Urothelium cell line (cell line): ENCODE measurements around the gene ATP6V1B1.

Source experiments
- DNase-seq: peaks from one replicate; pipeline ENCODE4 v3.0.0; 2011; ENCODE audit warnings: low spot score, mixed read lengths
- FAIRE-seq: peaks from 2 replicates; lab custom pipeline; 2011; peaks lifted over from hg19 to GRCh38; lab: Jason Lieb, UNC

The ATP6V1B1 gene

GRCh38 chr2:70901227-70902066, 34.3 kb upstream of the ATP6V1B1 start:
- no peak for DNase-seq
- no peak for FAIRE-seq

GRCh38 chr2:70902067-70902442, 33.6 kb upstream of the ATP6V1B1 start:
- FAIRE-seq (peak; percentile 35), DNase-seq (no peak)

- FAIRE-seq, result no peak
- no peak for DNase-seq
These were observed 33.1 kb upstream of the ATP6V1B1 start for GRCh38 chr2:70902579-70902978.

- no peak for FAIRE-seq
- no peak for DNase-seq
These were observed 32.5 kb upstream of the ATP6V1B1 start for GRCh38 chr2:70903171-70903570.

- DNase-seq, result no peak
- FAIRE-seq, result no peak
These were observed 31.9 kb upstream of the ATP6V1B1 start for GRCh38 chr2:70903641-70904340.

GRCh38 chr2:70904371-70905216, 31.1 kb upstream of the ATP6V1B1 start:
- DNase-seq (no peak), FAIRE-seq (no peak)

- DNase-seq, result no peak
- FAIRE-seq, result peak; percentile 5
These were observed 30.0 kb upstream of the ATP6V1B1 start for GRCh38 chr2:70905443-70906421.

GRCh38 chr2:70906439-70907005, 29.2 kb upstream of the ATP6V1B1 start:
- FAIRE-seq (no peak), DNase-seq (no peak)

GRCh38 chr2:70907130-70908057, 28.3 kb upstream of the ATP6V1B1 start:
- FAIRE-seq (no peak), DNase-seq (no peak)

GRCh38 chr2:70916291-70916690, 19.4 kb upstream of the ATP6V1B1 start:
- DNase-seq, result no peak
- no peak for FAIRE-seq

GRCh38 chr2:70918016-70918415, 17.7 kb upstream of the ATP6V1B1 start:
- FAIRE-seq, result no peak
- no peak for DNase-seq

- FAIRE-seq, result no peak
- DNase-seq, result peak; percentile 86
These were observed 15.9 kb upstream of the ATP6V1B1 start for GRCh38 chr2:70919672-70920366.

GRCh38 chr2:70920367-70920715, 15.4 kb upstream of the ATP6V1B1 start:
- FAIRE-seq (no peak), DNase-seq (no peak)

- FAIRE-seq, result peak; percentile 20
These were observed 14.7 kb upstream of the ATP6V1B1 start for GRCh38 chr2:70921031-70921430.

GRCh38 chr2:70921839-70922234, 13.9 kb upstream of the ATP6V1B1 start:
- DNase-seq, result no peak
- FAIRE-seq, result no peak

More at GRCh38 chr2:70921031-70921430, 14.7 kb upstream of the ATP6V1B1 start:
- DNase-seq, result no peak

GRCh38 chr2:70922235-70923234, 13.2 kb upstream of the ATP6V1B1 start:
- FAIRE-seq (no peak), DNase-seq (no peak)
